SK-N-SH (cell line): ENCODE data around the gene ST6GALNAC5. TPM values are rescaled to one million over a fixed set of nuclear protein-coding genes. Genes with fewer than 3 reads are reported as not detected.
A peak's percentile ranks its signal among the peaks of the same experiment; 100 is the strongest.

Experiments used
- CTCF ChIA-PET: fragments of 300-600, 350-600 bp; formaldehyde crosslinking; extraction: SDS; loops from one replicate; lab custom pipeline; 2021; lab: Yijun Ruan, JAX
- POLR2A ChIA-PET: fragments of 350-600 bp; sonication (Branson Sonifier 250); formaldehyde crosslinking; extraction: SDS; loops from one replicate; lab custom pipeline; 2020; ENCODE audit warnings: antibody characterized with exemption, inconsistent platforms; lab: Yijun Ruan, JAX
- DNase-seq: peaks from one replicate; pipeline ENCODE4 v3.0.0; 2012
- H2AFZ ChIP-seq: fragments of 200-600 bp; sonication (generic); 2 replicates; pipeline ENCODE4 v1.8.1; 2016; ENCODE audit warnings: antibody characterized with exemption, mild to moderate bottlenecking, low read depth
- H3F3A ChIP-seq: fragments of 200-600 bp; sonication (generic); replicated peaks from 2 replicates; pipeline ENCODE3; 2016; ENCODE audit warnings: antibody characterized with exemption, mild to moderate bottlenecking; ENCODE audit not compliant: insufficient read depth
- H3K27ac ChIP-seq, 2 experiments: fragments of 200-500 bp in 1 of 2; fragments of 200-600 bp in 1 of 2; sonication (Bioruptor generic) in 1 of 2; sonication (generic), shearing (Covaris generic) in 1 of 2; 2 replicates each; pipeline versions ENCODE4 v1.5.1 to v1.6.1; 2014 to 2016; ENCODE audit warnings: low read depth in 2 of 2, inconsistent platforms in 1 of 2, low read length in 1 of 2, mild to moderate bottlenecking in 1 of 2, mixed read lengths in 1 of 2
- H3K27me3 ChIP-seq: fragments of 200-600 bp; sonication (generic), shearing (Covaris generic); 2 replicates; pipeline ENCODE4 v1.6.1; 2016; ENCODE audit warnings: mixed run types; ENCODE audit not compliant: insufficient read depth
- H3K36me3 ChIP-seq, 2 experiments: fragments of 200-500 bp in 1 of 2; fragments of 200-600 bp in 1 of 2; sonication (Bioruptor generic) in 1 of 2; sonication (generic) in 1 of 2; replicated peaks in 1 of 2; 2 replicates each; pipeline versions ENCODE3 to v1.5.1; 2014 to 2016; ENCODE audit warnings: low read length in 1 of 2, mild to moderate bottlenecking in 1 of 2; ENCODE audit not compliant: insufficient read depth in 2 of 2, control insufficient read depth in 1 of 2
- H3K4me1 ChIP-seq, 2 experiments: fragments of 200-500 bp in 1 of 2; fragments of 200-600 bp in 1 of 2; sonication (Bioruptor generic) in 1 of 2; sonication (generic), shearing (Covaris generic) in 1 of 2; 2 replicates each; pipeline versions ENCODE4 v1.5.1 to v1.6.1; 2014 to 2016; ENCODE audit warnings: low read depth in 1 of 2, low read length in 1 of 2, mixed run types in 1 of 2; ENCODE audit not compliant: insufficient read depth in 2 of 2, control insufficient read depth in 1 of 2
- H3K4me2 ChIP-seq: fragments of 200-600 bp; sonication (generic), shearing (Covaris generic); 2 replicates; pipeline ENCODE4 v1.6.1; 2017; ENCODE audit warnings: mixed run types
- H3K4me3 ChIP-seq, 2 experiments: fragments of 200-500 bp in 1 of 2; fragments of 200-600 bp in 1 of 2; sonication (Bioruptor generic) in 1 of 2; sonication (generic), shearing (Covaris generic) in 1 of 2; 2 replicates each; pipeline versions ENCODE4 v1.5.1 to v1.8.1; 2014 to 2016; ENCODE audit warnings: low read depth in 2 of 2, inconsistent platforms in 1 of 2, low read length in 1 of 2, mild to moderate bottlenecking in 1 of 2, mixed read lengths in 1 of 2, moderate library complexity in 1 of 2
- H3K79me2 ChIP-seq: fragments of 200-600 bp; sonication (generic); 2 replicates; pipeline ENCODE4 v1.8.1; 2017; ENCODE audit warnings: mild to moderate bottlenecking; ENCODE audit not compliant: insufficient read depth
- H3K9ac ChIP-seq: fragments of 200-600 bp; sonication (generic); 2 replicates; pipeline ENCODE4 v1.6.1; 2017; ENCODE audit warnings: mixed run types
- H3K9me2 ChIP-seq: fragments of 200-600 bp; sonication (generic); 2 replicates; pipeline ENCODE4 v1.6.1; 2017; ENCODE audit warnings: mixed run types
- H3K9me3 ChIP-seq: fragments of 200-600 bp; sonication (generic); 2 replicates; pipeline ENCODE4 v1.6.1; 2017; ENCODE audit warnings: mixed run types, mild to moderate bottlenecking, moderate library complexity
- H4K20me1 ChIP-seq: fragments of 200-600 bp; sonication (generic); 2 replicates; pipeline ENCODE4 v1.6.1; 2017; ENCODE audit warnings: mild to moderate bottlenecking, mixed run types; ENCODE audit not compliant: insufficient read depth
- CHD2 ChIP-seq: fragments of 150-350 bp; IDR thresholded peaks from 2 replicates; pipeline ENCODE4 v1.6.1; 2018; ENCODE audit warnings: low read length; ENCODE audit not compliant: partially characterized antibody
- EP300 ChIP-seq, 2 experiments: IDR thresholded peaks; 2 replicates each; pipeline versions ENCODE4 v1.4.0 to v1.6.1; 2012; ENCODE audit warnings: borderline replicate concordance in 1 of 2, low read depth in 1 of 2, low read length in 1 of 2
- EZH2phosphoT487 ChIP-seq: fragments of 200-600 bp; sonication (generic); IDR thresholded peaks from 2 replicates; pipeline ENCODE4 v1.6.1; 2017; ENCODE audit warnings: low read depth, mixed run types, mild to moderate bottlenecking, antibody characterized with exemption, moderate library complexity, borderline replicate concordance
- FOSL2 ChIP-seq: IDR thresholded peaks from 2 replicates; pipeline ENCODE4 v1.4.0; 2012; ENCODE audit warnings: low read depth, mild to moderate bottlenecking, moderate library complexity, borderline replicate concordance
- GABPA ChIP-seq: IDR thresholded peaks from 2 replicates; pipeline ENCODE4 v1.4.0; 2012; ENCODE audit warnings: low read depth, mild to moderate bottlenecking
- JUND ChIP-seq: IDR thresholded peaks from 2 replicates; pipeline ENCODE4 v1.4.0; 2012
- MXI1 ChIP-seq: IDR thresholded peaks from 2 replicates; pipeline ENCODE4 v1.6.1; 2012; ENCODE audit warnings: mild to moderate bottlenecking, low read depth, low read length, improper control_type of control experiment
- NFIC ChIP-seq: IDR thresholded peaks from 2 replicates; pipeline ENCODE4 v1.4.0; 2012; ENCODE audit warnings: borderline replicate concordance
- NRF1 ChIP-seq: IDR thresholded peaks from 2 replicates; pipeline ENCODE4 v1.6.1; 2012; ENCODE audit warnings: low read depth, mild to moderate bottlenecking, low read length
- RXRA ChIP-seq: IDR thresholded peaks from 2 replicates; pipeline ENCODE4 v1.4.0; 2012; ENCODE audit warnings: low read depth, mild to moderate bottlenecking, borderline replicate concordance
- SIN3A ChIP-seq: IDR thresholded peaks from 2 replicates; pipeline ENCODE4 v1.6.1; 2012; ENCODE audit warnings: low read depth, mild to moderate bottlenecking, low read length, moderate library complexity, borderline replicate concordance
- SMC3 ChIP-seq: IDR thresholded peaks from 2 replicates; pipeline ENCODE4 v1.6.1; 2012; ENCODE audit warnings: low read depth, low read length, improper control_type of control experiment
- TCF12 ChIP-seq: IDR thresholded peaks from 2 replicates; pipeline ENCODE4 v1.4.0; 2012
- USF1 ChIP-seq: IDR thresholded peaks from 2 replicates; pipeline ENCODE4 v1.4.0; 2012; ENCODE audit warnings: low read depth, borderline replicate concordance
- WGBS: methylation state at CpG from one replicate; pipeline ENCODE4 v1.1.6; 2017; ENCODE audit warnings: low lambda C conversion rate; 5-methylcytosine and 5-hydroxymethylcytosine counted together
- polyA plus RNA-seq, 3 experiments: library from polyadenylated mRNA; depleted of rRNA; stranded (reverse); fragments of >200 nt; gene quantifications; 2 replicates each; pipeline ENCODE4 v1.2.3, GENCODE V29; 2012
- TF ChIP-seq, protein P1 (sequence below): IDR thresholded peaks from 2 replicates; pipeline ENCODE4 v1.4.0; 2012; ENCODE audit warnings: low read depth
- TF ChIP-seq, protein P2 (sequence below): IDR thresholded peaks from 2 replicates; pipeline ENCODE4; 2012
- TF ChIP-seq, protein P3 (sequence below): IDR thresholded peaks from 2 replicates; pipeline ENCODE4 v1.6.1; 2012; ENCODE audit warnings: mild to moderate bottlenecking, low read depth, low read length, moderate library complexity

ST6GALNAC5 gene
- polyA plus RNA-seq, 1 of the 3 experiments (the other 2 are of a cell fraction): 10.6 TPM

DNA sequence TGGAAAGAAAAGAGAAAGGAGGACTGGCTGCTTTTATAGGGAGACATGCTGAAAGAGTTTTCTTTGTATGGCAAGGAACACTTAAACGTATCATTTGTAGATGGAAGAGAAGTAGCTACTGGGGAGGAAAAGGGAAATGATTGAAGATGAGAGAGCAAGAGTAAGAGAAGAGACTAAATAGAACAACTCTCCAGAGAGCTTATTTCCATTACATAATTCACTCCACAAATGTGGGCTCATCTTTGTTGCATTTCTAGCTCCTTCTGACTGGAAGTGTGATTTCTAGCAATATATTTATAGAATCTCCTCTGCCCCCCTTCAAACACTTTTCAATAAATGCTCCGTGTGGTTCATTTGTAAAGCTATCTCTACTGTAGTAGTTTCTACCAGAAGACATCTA lies 71.0 kb downstream of the ST6GALNAC5 start:
- Histone ChIP-seq H3K9me3 (no peaks in the 10 kb centered on the region), H3K9me2 (no peaks in the 10 kb centered on the region), H3K36me3 (no peaks in the 10 kb centered on the region), H3K79me2 (no peaks in the 10 kb centered on the region), H3K4me2 (no peak overlapping the region), H3K27ac (peak overlapping the region in 1 of 2 experiments; percentile 50; a peak in 2 of 4 replicates), H3K4me1 (peaks cover 0 to 11% of the 10 kb centered on the region in 2 experiments; a peak in 2 of 4 replicates), H3K4me3 (no peak overlapping the region), H3F3A (peaks cover 4% of the 10 kb centered on the region), H2AFZ (no peak overlapping the region), H3K9ac (no peak overlapping the region), H4K20me1 (no peaks in the 10 kb centered on the region), H3K27me3 (no peaks in the 10 kb centered on the region)
- TF ChIP-seq MXI1: no peak
- TF ChIP-seq EP300 (IDR thresholded peaks at IDR 0.05; ENCODE audit: borderline replicate concordance in 1 of 2, low read depth in 1 of 2, low read length in 1 of 2): no peak
- ChIA-PET POLR2A (no interaction called here), CTCF (no interaction called here)
- no peak for DNase-seq
- 63% methylated on average over 2 of the region's 2 CpGs for WGBS

DNA sequence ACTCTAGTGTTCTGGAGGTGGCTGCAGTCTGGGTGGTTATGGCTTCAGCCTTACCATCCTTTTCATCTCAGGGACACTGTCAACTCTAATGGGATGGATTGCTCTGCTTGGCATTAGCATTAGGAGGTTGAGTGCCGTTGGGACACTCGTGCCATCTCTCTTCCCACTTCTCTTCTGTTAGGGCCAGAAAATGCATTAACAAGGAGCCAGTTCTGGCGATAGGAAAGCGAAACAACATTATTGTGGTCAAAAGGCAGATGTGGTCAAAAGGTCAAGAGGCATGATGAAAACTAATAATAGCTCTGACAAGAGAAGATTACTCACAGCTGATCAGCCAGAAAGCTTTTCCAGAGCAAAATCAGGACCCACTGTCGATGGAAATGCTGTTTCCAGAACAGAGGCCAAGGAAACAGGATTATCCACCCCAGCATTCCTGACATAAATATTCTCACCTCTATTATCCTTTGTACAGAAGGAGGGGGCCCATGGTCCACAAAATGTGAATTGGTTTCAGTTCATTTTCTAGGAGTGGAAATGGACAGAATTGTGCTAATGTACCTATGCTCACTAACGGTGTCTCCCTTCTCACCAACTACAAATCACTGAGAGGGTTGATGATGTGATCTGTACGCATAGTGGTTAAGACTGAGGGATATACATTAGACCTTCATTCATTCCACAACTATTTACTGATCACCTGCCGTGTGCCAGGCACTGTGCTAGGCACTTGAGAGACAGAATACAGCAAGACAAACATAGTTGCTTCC lies 72.0 kb downstream of the ST6GALNAC5 start:
- DNase-seq: no peak
- peaks cover 0 to 9% of the 10 kb centered on the region in 2 experiments; a peak in 2 of 4 replicates for H3K4me1 ChIP-seq
- H2AFZ ChIP-seq: no peak overlapping the region
- peaks cover 4% of the 10 kb centered on the region for H3F3A ChIP-seq
- H4K20me1 ChIP-seq: no peaks in the 10 kb centered on the region
- 46% methylated on average over 8 of the region's 8 CpGs for WGBS
- H3K79me2 ChIP-seq: no peaks in the 10 kb centered on the region
- H3K4me2 ChIP-seq: peak overlapping the region; percentile 67
- ChIA-PET CTCF (interaction anchor here (1.9 kb wide), 1 partner anchor 13 kb away, joined by 5 read pairs; no protein-coding TSS in a partner anchor), POLR2A (no interaction called here)
- H3K27ac ChIP-seq: peak overlapping the region; percentile 50 to 62
- no peak overlapping the region for H3K9ac ChIP-seq
- H3K27me3 ChIP-seq: no peaks in the 10 kb centered on the region
- H3K36me3 ChIP-seq: no peaks in the 10 kb centered on the region
- H3K9me2 ChIP-seq: no peaks in the 10 kb centered on the region
- no peaks in the 10 kb centered on the region for H3K9me3 ChIP-seq
- H3K4me3 ChIP-seq: peak overlapping the region in 1 of 2 experiments; percentile 20; a peak in 1 of 4 replicates
- peak; percentile 40; the same call in 1 of the 2 replicates for TF ChIP-seq SIN3A
- peak; percentile 81; the same call in 1 of the 2 replicates for TF ChIP-seq RXRA
- TF ChIP-seq EZH2phosphoT487: no peak
- 0 out of 2 replicates have a peak, but pooled peaks have one; percentile 5 for TF ChIP-seq USF1
- TF ChIP-seq JUND: no peak
- TF ChIP-seq CHD2: no peak
- TF ChIP-seq GABPA: no peak
- peak; percentile 58; the same call in 1 of the 2 replicates for TF ChIP-seq FOSL2
- peak in 1 of 2 experiments; percentile 70; a peak in 1 of 4 replicates for TF ChIP-seq EP300 (IDR thresholded peaks at IDR 0.05; ENCODE audit: borderline replicate concordance in 1 of 2, low read depth in 1 of 2, low read length in 1 of 2)
- TF ChIP-seq, protein P1, sequence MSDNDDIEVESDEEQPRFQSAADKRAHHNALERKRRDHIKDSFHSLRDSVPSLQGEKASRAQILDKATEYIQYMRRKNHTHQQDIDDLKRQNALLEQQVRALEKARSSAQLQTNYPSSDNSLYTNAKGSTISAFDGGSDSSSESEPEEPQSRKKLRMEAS: peak; percentile 42; the same call in 1 of the 2 replicates
- TF ChIP-seq, protein P2, sequence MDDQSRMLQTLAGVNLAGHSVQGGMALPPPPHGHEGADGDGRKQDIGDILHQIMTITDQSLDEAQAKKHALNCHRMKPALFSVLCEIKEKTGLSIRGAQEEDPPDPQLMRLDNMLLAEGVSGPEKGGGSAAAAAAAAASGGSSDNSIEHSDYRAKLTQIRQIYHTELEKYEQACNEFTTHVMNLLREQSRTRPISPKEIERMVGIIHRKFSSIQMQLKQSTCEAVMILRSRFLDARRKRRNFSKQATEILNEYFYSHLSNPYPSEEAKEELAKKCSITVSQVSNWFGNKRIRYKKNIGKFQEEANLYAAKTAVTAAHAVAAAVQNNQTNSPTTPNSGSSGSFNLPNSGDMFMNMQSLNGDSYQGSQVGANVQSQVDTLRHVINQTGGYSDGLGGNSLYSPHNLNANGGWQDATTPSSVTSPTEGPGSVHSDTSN: peak; percentile 70
- peak; percentile 45; the same call in 1 of the 2 replicates for TF ChIP-seq NFIC
- no peak for TF ChIP-seq NRF1
- peak; percentile 82 for TF ChIP-seq TCF12
- TF ChIP-seq, protein P3, sequence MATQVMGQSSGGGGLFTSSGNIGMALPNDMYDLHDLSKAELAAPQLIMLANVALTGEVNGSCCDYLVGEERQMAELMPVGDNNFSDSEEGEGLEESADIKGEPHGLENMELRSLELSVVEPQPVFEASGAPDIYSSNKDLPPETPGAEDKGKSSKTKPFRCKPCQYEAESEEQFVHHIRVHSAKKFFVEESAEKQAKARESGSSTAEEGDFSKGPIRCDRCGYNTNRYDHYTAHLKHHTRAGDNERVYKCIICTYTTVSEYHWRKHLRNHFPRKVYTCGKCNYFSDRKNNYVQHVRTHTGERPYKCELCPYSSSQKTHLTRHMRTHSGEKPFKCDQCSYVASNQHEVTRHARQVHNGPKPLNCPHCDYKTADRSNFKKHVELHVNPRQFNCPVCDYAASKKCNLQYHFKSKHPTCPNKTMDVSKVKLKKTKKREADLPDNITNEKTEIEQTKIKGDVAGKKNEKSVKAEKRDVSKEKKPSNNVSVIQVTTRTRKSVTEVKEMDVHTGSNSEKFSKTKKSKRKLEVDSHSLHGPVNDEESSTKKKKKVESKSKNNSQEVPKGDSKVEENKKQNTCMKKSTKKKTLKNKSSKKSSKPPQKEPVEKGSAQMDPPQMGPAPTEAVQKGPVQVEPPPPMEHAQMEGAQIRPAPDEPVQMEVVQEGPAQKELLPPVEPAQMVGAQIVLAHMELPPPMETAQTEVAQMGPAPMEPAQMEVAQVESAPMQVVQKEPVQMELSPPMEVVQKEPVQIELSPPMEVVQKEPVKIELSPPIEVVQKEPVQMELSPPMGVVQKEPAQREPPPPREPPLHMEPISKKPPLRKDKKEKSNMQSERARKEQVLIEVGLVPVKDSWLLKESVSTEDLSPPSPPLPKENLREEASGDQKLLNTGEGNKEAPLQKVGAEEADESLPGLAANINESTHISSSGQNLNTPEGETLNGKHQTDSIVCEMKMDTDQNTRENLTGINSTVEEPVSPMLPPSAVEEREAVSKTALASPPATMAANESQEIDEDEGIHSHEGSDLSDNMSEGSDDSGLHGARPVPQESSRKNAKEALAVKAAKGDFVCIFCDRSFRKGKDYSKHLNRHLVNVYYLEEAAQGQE: no peak
- no peak for TF ChIP-seq SMC3
- no peak for TF ChIP-seq MXI1
